Measurements from ENCODE around the gene EPHA1. TPM values are rescaled to one million over a fixed set of nuclear protein-coding genes. Genes with fewer than 3 reads are reported as not detected.

The EPHA1 gene
- polyA plus RNA-seq, 1 of the 3 experiments (the other 2 are of a cell fraction), result 0.49 TPM

DNA sequence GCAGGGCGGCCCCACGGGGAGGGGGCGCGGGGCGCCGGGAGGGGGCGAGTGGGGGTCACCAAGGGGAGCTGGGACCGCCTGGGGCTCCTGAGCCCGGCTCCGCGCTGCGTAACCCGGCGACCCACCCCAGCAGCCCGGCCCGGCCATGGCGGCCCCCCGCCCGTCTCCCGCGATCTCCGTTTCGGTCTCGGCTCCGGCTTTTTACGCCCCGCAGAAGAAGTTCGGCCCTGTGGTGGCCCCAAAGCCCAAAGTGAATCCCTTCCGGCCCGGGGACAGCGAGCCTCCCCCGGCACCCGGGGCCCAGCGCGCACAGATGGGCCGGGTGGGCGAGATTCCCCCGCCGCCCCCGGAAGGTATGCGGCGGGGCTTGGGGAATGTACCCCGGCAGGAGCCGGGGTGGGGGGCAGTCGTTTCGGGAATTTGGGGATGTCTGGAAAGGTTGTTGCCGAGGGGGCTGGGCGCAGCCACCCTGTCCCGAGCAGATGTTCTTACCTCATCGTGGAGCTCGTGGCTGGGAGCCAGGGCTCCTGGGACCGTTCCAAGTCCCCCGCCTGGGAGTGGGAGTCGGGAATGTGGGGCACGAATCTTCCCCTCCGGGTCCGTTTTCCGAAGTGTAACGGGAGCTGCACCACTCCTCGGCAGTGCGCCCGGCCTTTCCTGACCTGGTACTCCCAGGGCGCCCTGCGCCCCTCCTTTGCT is 27.1 kb downstream of the EPHA1 start (continued):
- TF ChIP-seq, protein P1, sequence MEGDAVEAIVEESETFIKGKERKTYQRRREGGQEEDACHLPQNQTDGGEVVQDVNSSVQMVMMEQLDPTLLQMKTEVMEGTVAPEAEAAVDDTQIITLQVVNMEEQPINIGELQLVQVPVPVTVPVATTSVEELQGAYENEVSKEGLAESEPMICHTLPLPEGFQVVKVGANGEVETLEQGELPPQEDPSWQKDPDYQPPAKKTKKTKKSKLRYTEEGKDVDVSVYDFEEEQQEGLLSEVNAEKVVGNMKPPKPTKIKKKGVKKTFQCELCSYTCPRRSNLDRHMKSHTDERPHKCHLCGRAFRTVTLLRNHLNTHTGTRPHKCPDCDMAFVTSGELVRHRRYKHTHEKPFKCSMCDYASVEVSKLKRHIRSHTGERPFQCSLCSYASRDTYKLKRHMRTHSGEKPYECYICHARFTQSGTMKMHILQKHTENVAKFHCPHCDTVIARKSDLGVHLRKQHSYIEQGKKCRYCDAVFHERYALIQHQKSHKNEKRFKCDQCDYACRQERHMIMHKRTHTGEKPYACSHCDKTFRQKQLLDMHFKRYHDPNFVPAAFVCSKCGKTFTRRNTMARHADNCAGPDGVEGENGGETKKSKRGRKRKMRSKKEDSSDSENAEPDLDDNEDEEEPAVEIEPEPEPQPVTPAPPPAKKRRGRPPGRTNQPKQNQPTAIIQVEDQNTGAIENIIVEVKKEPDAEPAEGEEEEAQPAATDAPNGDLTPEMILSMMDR (IDR thresholded peaks at IDR 0.05), result no peak
- TF ChIP-seq EP300 (IDR thresholded peaks at IDR 0.05; ENCODE audit: borderline replicate concordance in 1 of 2, low read depth in 1 of 2, low read length in 1 of 2) (peak in 1 of 2 experiments; percentile 36; a peak in 1 of 4 replicates), SMC3 (IDR thresholded peaks at IDR 0.05; ENCODE audit: low read depth, low read length) (no peak), TCF12 (IDR thresholded peaks at IDR 0.05) (peak; percentile 81), TAF1 (IDR thresholded peaks at IDR 0.05; ENCODE audit: borderline replicate concordance, low read depth, low read length) (no peak; the same call in 1 of the 2 replicates), CHD2 (IDR thresholded peaks at IDR 0.05; ENCODE audit: low read length, partially characterized antibody) (peak; percentile 44), FOSL2 (IDR thresholded peaks at IDR 0.05; ENCODE audit: borderline replicate concordance, low read depth) (no peak), SIN3A (IDR thresholded peaks at IDR 0.05; ENCODE audit: borderline replicate concordance, low read depth, low read length) (peak; percentile 66), EZH2phosphoT487 (IDR thresholded peaks at IDR 0.05; ENCODE audit: borderline replicate concordance, low read depth) (no peak), YY1 (IDR thresholded peaks at IDR 0.05; ENCODE audit: low read depth) (no peak), NFIC (IDR thresholded peaks at IDR 0.05; ENCODE audit: borderline replicate concordance) (peak; percentile 96), RXRA (IDR thresholded peaks at IDR 0.05; ENCODE audit: borderline replicate concordance, low read depth) (no peak), NRF1 (IDR thresholded peaks at IDR 0.05; ENCODE audit: low read depth, low read length) (no peak), USF2 (IDR thresholded peaks at IDR 0.05; ENCODE audit: borderline replicate concordance, low read depth, low read length) (no peak), IRF3 (IDR thresholded peaks at IDR 0.05; ENCODE audit: low read depth, low read length) (no peak), FOXJ3 (CRISPR knock-in tag; IDR thresholded peaks at IDR 0.05) (no peak), TEAD4 (IDR thresholded peaks at IDR 0.05; ENCODE audit: borderline replicate concordance, insufficient read depth) (peak; percentile 7; the same call in 1 of the 2 replicates)
- TF ChIP-seq, protein P2, sequence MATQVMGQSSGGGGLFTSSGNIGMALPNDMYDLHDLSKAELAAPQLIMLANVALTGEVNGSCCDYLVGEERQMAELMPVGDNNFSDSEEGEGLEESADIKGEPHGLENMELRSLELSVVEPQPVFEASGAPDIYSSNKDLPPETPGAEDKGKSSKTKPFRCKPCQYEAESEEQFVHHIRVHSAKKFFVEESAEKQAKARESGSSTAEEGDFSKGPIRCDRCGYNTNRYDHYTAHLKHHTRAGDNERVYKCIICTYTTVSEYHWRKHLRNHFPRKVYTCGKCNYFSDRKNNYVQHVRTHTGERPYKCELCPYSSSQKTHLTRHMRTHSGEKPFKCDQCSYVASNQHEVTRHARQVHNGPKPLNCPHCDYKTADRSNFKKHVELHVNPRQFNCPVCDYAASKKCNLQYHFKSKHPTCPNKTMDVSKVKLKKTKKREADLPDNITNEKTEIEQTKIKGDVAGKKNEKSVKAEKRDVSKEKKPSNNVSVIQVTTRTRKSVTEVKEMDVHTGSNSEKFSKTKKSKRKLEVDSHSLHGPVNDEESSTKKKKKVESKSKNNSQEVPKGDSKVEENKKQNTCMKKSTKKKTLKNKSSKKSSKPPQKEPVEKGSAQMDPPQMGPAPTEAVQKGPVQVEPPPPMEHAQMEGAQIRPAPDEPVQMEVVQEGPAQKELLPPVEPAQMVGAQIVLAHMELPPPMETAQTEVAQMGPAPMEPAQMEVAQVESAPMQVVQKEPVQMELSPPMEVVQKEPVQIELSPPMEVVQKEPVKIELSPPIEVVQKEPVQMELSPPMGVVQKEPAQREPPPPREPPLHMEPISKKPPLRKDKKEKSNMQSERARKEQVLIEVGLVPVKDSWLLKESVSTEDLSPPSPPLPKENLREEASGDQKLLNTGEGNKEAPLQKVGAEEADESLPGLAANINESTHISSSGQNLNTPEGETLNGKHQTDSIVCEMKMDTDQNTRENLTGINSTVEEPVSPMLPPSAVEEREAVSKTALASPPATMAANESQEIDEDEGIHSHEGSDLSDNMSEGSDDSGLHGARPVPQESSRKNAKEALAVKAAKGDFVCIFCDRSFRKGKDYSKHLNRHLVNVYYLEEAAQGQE (IDR thresholded peaks at IDR 0.05; ENCODE audit: low read depth, low read length), result no peak
